ENCODE results near the gene DOCK2. TPM values are rescaled to one million over a fixed set of nuclear protein-coding genes. Genes with fewer than 3 reads are reported as not detected.

The DOCK2 gene
- total and polyA plus RNA-seq, 2 of the 8 experiments (the other 6 are each of a cell fraction or from before 2014, with no cell fraction given): 3.9 to 5.7 TPM

DNA sequence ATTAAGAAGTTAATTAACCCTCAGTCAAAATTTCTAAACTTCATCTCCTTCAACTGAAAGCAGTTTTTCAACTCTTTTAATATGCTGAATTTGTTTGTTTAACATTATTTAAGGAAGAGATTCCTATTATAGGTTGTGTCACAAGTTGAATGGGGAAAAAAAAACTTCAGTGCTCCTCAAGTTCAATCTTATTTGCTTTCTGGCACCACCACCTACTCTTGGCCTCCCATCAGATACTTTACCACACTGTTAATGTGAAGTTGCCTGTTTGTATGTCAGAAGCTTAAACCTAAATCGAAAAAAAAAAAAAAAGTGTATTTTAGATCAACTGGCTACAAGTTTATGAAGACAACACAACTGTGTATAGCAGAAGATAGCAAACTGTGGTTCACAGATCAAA, 4.1 kb upstream of the DOCK2 start (continued):
- TF ChIP-seq CHD7 (IDR thresholded peaks at IDR 0.05; ENCODE audit: insufficient replicate concordance, low read length) (no peak), GABPA (IDR thresholded peaks at IDR 0.05; ENCODE audit: borderline replicate concordance, insufficient read depth, low read length) (no peak), JUN (IDR thresholded peaks at IDR 0.05; ENCODE audit: low read depth, low read length) (no peak), EP300 (IDR thresholded peaks at IDR 0.05; ENCODE audit: borderline replicate concordance in 1 of 2, low read depth in 2 of 2, low read length in 2 of 2) (no peak), E2F6 (IDR thresholded peaks at IDR 0.05) (no peak), EGR1 (IDR thresholded peaks at IDR 0.05; ENCODE audit: borderline replicate concordance, low read depth, low read length) (no peak), NRF1 (IDR thresholded peaks at IDR 0.05; ENCODE audit: low read depth, low read length) (no peak), JUND (IDR thresholded peaks at IDR 0.05; ENCODE audit: low read length) (no peak)
